GM06990 (cell line): ENCODE data around the gene ATF7IP2.
"Not testable (repeated sequence)": the region's sequence is repeated elsewhere in the genome, so short reads cannot be mapped to it uniquely, and the experiment has no call there.

Experiments used
- DNase-seq: peaks from one replicate; pipeline ENCODE4 v3.0.0-alpha.2; 2011; ENCODE audit not compliant: insufficient read length; ENCODE audit errors: extremely low read depth
- H3K27me3 ChIP-seq: replicated peaks from 2 replicates; pipeline ENCODE4 v1.6.0; 2011; ENCODE audit warnings: low read length; ENCODE audit not compliant: control insufficient read depth, insufficient read depth
- H3K36me3 ChIP-seq: 2 replicates; pipeline ENCODE4 v1.5.1; 2011; ENCODE audit warnings: low read length; ENCODE audit not compliant: control insufficient read depth, insufficient read depth
- H3K4me3 ChIP-seq: replicated peaks from 2 replicates; pipeline ENCODE4 v1.5.1; 2011; ENCODE audit warnings: low read depth, mild to moderate bottlenecking, control low read depth, low read length
- CTCF ChIP-seq: IDR thresholded peaks from 2 replicates; pipeline ENCODE4 v1.5.1; 2011; ENCODE audit warnings: low read length, control low read depth, mild to moderate bottlenecking, inconsistent platforms; ENCODE audit not compliant: insufficient read depth, poor library complexity, severe bottlenecking

Gene ATF7IP2

DNA sequence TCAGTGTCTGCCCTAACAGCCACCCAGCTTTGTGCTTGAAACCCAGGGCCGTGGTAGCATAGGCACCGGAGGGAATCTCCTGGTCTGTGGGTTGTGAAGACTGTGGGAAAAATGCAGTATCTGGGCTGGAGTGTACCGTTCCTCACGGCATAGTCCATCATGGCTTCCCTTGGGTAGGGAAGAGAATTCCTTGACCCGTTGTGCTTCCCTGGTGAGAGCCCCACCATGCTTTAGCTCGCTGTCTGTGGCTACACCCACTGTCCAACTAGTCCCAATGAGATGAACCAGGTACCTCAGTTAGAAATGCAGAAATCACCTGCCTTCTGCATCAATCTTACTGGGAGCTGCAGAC lies 67.3 kb downstream of the ATF7IP2 start:
- no peak for DNase-seq
- TF ChIP-seq CTCF, result no peak
- Histone ChIP-seq H3K27me3 (no peaks in the 10 kb centered on the region), H3K4me3 (no peak overlapping the region), H3K36me3 (peaks cover 6% of the 10 kb centered on the region)

GRCh38 chr16:10465821-10466220 lies 80.0 kb downstream of the ATF7IP2 start:
- no peak for TF ChIP-seq CTCF
- Histone ChIP-seq H3K36me3 (no peaks in the 10 kb centered on the region), H3K27me3 (no peaks in the 10 kb centered on the region), H3K4me3 (no peak overlapping the region)
- DNase-seq, result no peak

DNA sequence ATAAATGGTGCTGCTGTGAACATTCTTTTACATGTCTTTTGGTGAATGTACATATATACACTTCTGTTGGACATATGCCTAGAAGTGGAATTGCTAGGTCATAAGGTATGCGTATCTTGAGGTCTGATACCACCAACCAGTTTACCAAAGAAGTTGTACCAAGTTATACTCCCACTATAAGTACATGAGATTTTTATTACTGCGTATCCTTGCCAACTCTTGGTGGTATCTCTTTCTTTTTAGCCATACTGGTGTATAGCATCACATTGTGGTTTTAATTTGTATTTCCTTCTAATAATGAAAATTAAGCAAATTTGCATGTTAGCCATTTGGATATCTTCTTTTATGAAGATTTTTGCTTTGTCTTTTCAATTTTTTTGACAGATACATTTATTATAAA lies 80.5 kb downstream of the ATF7IP2 start:
- no peak for DNase-seq
- Histone ChIP-seq H3K36me3 (no peaks in the 10 kb centered on the region), H3K4me3 (no peak overlapping the region), H3K27me3 (no peaks in the 10 kb centered on the region)
- TF ChIP-seq CTCF, result no peak

GRCh38 chr16:10466861-10467260 lies 81.0 kb downstream of the ATF7IP2 start:
- Histone ChIP-seq H3K36me3 (no peaks in the 10 kb centered on the region), H3K27me3 (no peaks in the 10 kb centered on the region), H3K4me3 (no peak overlapping the region)
- no peak for DNase-seq
- no peak for TF ChIP-seq CTCF

- H3K36me3 ChIP-seq, H3K4me3 ChIP-seq, DNase-seq, H3K27me3 ChIP-seq: not testable (repeated sequence)
Observed at GRCh38 chr16:10476636-10477035, 90.8 kb downstream of the ATF7IP2 start.

DNA sequence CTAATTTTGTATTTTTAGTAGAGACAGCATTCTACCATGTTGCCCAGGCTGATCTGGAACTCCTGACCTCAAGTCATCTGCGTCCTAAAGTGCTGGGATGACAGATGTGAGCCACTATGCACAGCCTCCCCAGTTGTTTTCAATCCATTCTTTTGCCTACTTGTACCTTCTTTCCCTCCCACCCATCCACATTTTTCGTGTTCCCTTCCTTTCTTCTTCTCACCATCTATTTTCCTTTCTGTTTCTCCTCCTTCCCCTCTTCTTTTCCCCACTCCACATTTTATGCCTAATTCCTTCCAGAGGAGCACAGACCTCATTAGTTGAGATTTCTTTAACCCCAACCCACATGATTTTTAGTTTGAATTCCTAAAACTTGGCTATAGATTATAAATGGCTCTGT lies 94.3 kb downstream of the ATF7IP2 start:
- no peak for TF ChIP-seq CTCF
- DNase-seq, result no peak
- H3K4me3 ChIP-seq, result no peak overlapping the region
- H3K36me3 ChIP-seq, result no peaks in the 10 kb centered on the region; the same call in 1 of the 2 replicates
- H3K27me3 ChIP-seq, result no peaks in the 10 kb centered on the region
